Middle frontal gyrus (tissue), 1 donor: ENCODE data around the gene RSPH3.
"Not testable (repeated sequence)": the region's sequence is repeated elsewhere in the genome, so short reads cannot be mapped to it uniquely, and the experiment has no call there.

Experiments
- DNase-seq: peaks from one replicate; pipeline ENCODE4 v3.0.0-alpha.2; 2015; ENCODE audit warnings: low spot score; ENCODE audit errors: extremely low spot score

RSPH3 gene

DNA sequence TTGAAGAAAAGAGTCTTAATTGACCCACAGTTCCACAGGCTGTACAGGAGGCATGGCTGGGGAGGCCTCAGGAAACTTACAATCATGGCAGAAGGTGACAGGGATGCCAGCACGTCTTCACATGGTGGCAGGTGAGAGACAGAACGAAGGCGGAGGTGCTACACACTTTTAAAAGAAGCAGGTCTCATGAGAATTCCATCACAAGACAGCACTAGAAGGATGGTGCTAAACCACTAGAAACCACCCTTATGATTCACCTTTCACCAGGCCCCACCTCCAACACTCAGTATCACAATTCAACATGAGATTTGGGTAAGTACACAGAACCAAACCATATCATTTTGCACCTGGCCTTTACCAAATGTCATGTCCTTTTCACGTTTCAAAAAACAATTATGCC is 23.9 kb upstream of the RSPH3 start:
- DNase-seq: no peak

GRCh38 chr6:159020011-159020410 is 20.0 kb upstream of the RSPH3 start:
- no peak for DNase-seq

GRCh38 chr6:159017757-159018559 is 18.0 kb upstream of the RSPH3 start:
- DNase-seq: no peak

DNA sequence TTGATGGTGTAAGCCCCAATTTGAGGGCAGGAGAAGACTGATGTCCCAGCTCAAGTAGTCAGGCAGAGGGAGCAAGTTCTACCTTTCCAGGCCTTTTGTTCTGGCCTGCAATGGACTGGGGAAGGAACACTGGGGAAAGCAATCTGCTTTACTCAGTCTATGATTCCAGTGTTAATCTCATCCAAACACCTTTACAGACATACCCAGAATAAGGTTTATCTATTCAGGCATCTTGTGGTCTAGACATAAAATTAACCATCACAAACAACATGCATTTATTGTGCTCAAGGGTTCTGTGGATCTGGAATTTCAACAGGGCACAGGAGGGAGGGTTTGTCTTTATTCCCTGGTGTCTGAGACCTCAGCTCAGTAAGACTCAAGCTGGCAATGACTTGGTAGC is 14.4 kb upstream of the RSPH3 start:
- DNase-seq: no peak

- no peak for DNase-seq
Measured at GRCh38 chr6:159013229-159013628, 13.2 kb upstream of the RSPH3 start.

- peak; percentile 20 for DNase-seq
Measured at GRCh38 chr6:159012201-159012600, 12.2 kb upstream of the RSPH3 start.

DNA sequence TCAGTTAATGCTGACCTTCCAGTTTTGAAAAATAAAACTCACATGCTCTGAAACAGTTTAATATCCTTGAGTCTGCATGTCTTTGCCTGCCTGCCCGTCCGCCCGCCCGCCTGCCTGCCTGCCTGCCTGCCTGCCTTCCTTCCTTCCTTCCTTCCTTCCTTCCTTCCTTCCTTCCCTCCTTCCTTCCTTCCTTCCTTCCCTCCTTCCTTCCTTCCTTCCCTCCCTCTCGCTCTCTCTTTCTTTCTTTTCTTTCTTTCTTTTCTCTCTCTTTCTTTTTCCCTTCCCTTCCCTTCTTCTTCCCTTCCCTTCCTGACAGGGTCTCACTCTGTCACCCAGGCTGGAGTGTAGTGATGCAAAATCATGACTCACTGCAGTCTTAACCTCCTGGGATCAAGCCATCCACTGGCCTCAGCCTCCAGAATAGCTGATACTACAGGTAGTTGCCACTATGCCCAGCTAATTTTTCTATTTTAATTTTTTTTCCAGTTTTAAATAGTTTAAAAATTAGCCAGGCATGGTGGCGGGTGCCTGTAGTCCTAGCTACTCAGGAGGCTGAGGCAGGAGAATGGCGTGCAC is 10.1 kb upstream of the RSPH3 start:
- DNase-seq: not testable (repeated sequence)

DNA sequence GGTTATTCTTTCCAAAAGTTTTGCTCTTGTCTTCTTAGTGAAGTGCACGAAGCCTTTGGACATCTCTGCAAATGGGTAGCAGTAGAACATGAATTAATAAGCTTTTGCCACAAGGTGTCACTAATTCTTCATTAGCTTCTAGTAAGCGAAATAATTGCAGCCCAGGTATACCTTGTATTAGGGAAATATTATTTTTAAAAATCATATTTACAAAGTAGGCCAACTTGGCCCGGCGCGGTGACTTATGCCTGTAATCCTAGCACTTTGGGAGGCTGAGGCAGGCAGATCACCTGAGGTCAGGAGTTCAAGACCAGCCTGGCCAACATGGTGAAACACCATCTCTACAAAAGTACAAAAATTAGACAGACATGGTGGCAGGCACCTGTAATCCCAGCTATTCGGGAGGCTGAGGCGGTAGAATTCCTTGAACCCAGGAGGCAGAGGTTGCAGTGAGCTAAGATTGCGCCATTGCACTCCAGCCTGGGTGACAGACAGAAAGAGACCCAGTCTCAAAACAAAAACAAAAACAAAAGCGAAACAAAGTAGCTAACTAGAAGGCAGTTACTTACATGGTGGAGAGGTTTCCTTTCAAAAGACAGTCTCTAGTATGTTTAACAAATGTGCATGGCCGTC is 8.8 kb upstream of the RSPH3 start:
- no peak for DNase-seq

- DNase-seq: no peak
Measured at GRCh38 chr6:159007510-159007909, 7.5 kb upstream of the RSPH3 start.

- no peak for DNase-seq
Measured at GRCh38 chr6:159005436-159005835, 5.4 kb upstream of the RSPH3 start.

- DNase-seq: no peak
Measured at GRCh38 chr6:159004592-159004991, 4.6 kb upstream of the RSPH3 start.

DNA sequence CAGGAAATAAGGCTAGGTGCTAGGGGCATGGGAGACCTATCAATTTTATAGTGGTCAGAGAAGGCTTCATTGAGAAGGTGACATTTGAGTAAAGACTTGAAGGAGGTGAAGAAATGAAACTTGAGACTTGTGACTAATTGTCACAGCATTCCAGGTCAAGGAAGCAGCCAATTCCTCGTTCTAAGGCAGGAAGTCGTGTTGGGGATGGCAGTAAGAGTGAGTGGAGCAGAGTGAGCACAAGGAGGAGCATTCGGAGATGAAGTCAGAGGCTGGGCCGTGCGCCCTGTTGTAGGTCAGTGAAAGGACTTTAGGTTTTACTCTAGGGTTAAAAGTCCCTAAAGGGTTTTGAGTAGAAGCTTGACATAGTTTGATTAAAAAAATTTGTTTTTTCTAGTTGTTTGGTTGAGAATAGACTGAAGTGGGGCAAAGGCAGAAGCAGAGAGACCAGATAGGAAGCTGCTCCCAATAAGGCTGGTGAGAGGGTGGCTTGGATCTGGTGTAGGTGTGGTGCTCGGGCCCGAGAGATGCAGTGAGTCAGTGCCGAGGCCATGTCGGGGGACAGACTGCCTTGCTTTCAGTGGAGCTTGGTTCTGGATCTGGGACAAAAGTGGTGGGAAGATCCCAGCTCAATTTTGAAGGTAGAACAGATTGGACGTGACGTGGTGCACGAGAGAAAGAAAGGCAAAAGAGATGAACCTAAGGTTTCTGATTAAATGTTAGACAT is 2.6 kb upstream of the RSPH3 start:
- DNase-seq: no peak

- no peak for DNase-seq
Measured at GRCh38 chr6:158999154-158999665, 792 bp downstream of the RSPH3 start.

DNA sequence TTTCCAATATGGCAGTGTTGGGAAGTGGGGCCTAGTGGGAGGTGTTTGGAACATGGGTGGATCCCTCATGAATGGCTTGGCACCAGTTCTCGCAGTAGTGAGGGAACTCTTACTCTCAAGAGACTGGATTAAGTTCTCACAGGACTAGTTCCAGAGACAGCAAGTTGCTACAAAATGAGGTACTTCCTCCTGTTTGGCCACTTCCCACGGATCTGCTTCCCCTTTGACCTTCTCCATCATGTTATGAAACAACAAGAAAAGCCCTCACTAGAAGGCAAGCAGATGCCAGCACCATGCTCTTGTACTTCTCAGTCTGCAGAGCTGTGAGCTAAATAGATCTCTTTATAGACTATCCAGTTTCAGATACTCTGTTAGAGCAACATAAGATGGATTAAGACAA is 3.1 kb downstream of the RSPH3 start:
- no peak for DNase-seq

DNA sequence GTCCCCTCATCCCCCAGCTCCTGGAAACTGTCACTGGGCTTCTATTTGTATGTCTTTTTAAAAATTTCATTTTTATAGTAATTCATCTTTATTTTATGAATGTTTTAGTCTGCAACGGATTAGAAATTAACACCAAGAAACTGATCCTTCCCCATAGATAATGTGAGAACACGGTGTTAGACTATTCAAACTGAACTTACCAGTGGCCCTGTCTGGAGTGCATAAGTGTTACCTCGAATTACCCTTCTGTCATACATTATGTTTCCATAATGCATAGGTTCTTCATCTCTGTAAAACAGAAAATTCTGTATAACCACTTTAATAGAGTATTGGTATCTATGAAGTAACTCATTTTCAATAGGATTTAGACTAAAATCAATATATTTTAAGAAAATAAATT is 6.4 kb downstream of the RSPH3 start:
- no peak for DNase-seq

DNA sequence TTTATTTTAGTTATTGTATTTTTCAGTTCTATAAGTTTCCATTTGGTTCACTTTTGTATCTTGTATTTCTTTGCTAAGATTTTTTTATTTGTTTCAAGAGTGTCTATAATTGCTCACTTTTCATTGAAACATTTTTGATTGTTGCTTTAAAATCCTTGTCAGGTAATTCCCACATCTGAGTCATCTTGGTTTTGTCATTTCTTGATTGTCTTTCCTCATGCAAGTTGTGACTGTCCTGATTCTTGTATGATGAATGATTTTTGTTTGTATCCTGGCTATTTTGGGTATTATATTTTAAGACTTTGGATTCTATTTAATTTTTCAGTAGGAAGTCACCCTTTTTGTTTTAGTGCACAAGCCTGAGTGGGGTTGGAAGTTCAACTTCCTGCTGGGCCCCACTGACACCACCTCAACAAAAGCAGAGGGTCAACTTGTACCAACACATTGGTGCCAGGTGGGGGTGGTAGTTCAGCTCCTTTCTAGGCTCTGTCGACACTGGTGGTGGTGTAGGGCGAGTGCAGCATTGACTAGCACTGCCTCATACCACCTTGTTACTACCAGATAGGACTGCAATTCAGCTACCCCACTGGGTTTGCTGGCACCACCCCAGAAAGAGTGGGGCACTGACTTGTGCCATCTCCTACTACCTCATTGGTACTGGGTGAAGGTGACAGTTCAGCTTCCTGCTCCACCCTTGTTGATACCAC is 8.8 kb downstream of the RSPH3 start:
- DNase-seq: no peak

DNA sequence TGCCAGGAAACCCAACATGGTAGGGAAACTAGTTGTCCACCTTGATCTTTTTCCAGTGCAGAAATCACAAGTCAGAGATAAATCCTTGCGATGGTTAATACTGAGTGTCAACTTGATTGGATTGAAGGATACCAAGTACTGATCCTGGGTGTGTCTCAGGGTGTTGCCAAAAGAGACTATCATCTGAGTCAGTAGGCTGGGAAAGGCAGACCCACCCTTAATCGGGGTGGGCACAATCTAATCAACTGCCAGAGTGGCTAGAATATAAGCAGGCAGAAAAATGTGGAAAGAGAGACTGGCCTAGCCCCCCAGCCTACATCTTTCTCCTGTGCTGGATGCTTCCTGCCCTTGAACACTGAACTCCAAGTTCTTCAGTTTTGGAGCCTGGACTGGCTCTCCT is 10.3 kb downstream of the RSPH3 start:
- DNase-seq: not testable (repeated sequence)

GRCh38 chr6:158988477-158988876 is 11.5 kb downstream of the RSPH3 start:
- DNase-seq: no peak

- no peak for DNase-seq
Measured at GRCh38 chr6:158987657-158988056, 12.3 kb downstream of the RSPH3 start.

- no peak for DNase-seq
Measured at GRCh38 chr6:158978757-158979156, 21.2 kb downstream of the RSPH3 start.

DNA sequence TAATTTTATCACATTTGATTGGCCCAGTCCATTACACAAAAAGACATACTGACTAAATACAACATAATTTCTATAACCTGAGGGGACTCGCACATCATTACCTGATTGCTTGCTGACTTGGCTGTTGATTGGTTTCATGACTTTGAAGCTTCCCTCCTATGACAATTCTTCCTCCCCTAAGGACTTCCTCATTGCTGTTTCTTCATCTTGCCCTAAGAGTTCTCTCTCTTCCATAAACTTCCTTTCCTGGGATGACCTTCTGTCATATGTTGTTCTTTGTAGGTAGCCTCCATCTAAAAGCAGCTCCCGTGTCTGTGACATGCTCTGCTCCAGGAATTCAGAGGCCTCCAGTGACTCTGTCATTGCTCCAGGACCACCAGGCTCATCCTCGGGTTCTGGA is 22.6 kb downstream of the RSPH3 start:
- no peak for DNase-seq
